Mucosa of rectum (tissue), 2 donors: ENCODE measurements around the gene PPP2R3C.
"Not testable (repeated sequence)": the region's sequence is repeated elsewhere in the genome, so short reads cannot be mapped to it uniquely, and the experiment has no call there.

Source experiments
- H3K27ac ChIP-seq, 2 donors: one replicate each; pipeline ENCODE4 v1.7.0; 2013; ENCODE audit warnings: inconsistent platforms in 2 of 2, low read depth in 2 of 2, low read length in 2 of 2
- H3K27me3 ChIP-seq, 2 donors: one replicate each; pipeline ENCODE4 v1.7.0; 2013; ENCODE audit warnings: low read length in 2 of 2; ENCODE audit not compliant: control insufficient read depth in 2 of 2, insufficient read depth in 2 of 2
- H3K36me3 ChIP-seq, 2 donors: one replicate each; pipeline ENCODE4 v1.7.0; 2013; ENCODE audit warnings: low read length in 2 of 2; ENCODE audit not compliant: control insufficient read depth in 2 of 2, insufficient read depth in 2 of 2
- H3K4me1 ChIP-seq, 2 donors: one replicate each; pipeline ENCODE4 v1.7.0; 2013; ENCODE audit warnings: low read length in 2 of 2, mild to moderate bottlenecking in 1 of 2; ENCODE audit not compliant: control insufficient read depth in 2 of 2, insufficient read depth in 2 of 2
- H3K4me3 ChIP-seq, 2 donors: one replicate each; pipeline ENCODE4 v1.7.0; 2013; ENCODE audit warnings: low read length in 2 of 2
- H3K9ac ChIP-seq, 2 donors: one replicate each; pipeline ENCODE4 v1.7.0; 2013; ENCODE audit warnings: low read length in 2 of 2, low read depth in 1 of 2, mild to moderate bottlenecking in 1 of 2
- H3K9me3 ChIP-seq, 2 donors: one replicate each; pipeline ENCODE4 v1.7.0; 2013; ENCODE audit warnings: low read length in 2 of 2; ENCODE audit not compliant: control insufficient read depth in 2 of 2
- donor health status: healthy.
- donor health status: Normal muscosa, but diverticular disease.

PPP2R3C gene

DNA sequence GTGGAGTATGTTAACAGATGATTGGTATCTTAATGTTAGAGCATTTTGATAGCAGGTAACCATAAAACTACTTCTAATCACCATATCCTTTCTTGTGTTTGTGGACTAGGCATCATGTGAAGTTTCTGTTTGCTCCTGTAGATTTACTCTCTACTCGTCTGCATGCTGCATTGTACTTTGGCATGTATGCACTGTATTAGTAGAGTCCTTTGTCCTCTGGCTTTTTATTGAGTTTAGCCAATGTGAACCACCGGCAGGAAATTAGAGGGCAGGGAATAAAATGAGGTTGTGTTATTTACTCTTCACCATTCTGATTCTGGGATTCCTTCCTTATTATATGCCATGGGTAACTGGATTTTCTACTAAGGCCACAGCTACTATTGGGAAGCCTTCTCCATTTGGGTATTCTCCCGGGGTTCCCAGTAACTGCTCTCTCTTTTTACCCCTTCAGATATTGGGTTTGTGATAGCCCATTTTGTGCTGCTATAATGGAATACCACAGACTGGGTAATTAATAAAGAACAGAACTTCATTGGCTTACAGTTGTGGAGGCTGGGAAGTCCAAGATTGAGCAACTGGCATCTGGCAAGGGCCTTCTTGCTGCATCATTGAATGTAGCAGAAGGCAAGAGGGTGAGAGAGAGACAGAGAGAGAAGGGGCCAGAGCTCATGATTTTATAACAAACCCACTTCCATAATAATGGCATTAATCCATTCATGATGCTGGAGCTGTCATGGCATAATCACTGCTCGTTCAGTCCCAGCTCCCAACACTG, 53.4 kb downstream of the PPP2R3C start:
- Histone ChIP-seq H3K27me3 (no peaks in the 10 kb centered on the region), H3K9ac (no peak overlapping the region), H3K4me1 (peaks cover 0 to 11% of the 10 kb centered on the region in 2 donors), H3K9me3 (no peaks in the 10 kb centered on the region), H3K36me3 (peaks cover 3 to 18% of the 10 kb centered on the region in 2 donors), H3K4me3 (peak overlapping the region; percentile 16 to 39), H3K27ac (peak overlapping the region; percentile 81 to 88)

DNA sequence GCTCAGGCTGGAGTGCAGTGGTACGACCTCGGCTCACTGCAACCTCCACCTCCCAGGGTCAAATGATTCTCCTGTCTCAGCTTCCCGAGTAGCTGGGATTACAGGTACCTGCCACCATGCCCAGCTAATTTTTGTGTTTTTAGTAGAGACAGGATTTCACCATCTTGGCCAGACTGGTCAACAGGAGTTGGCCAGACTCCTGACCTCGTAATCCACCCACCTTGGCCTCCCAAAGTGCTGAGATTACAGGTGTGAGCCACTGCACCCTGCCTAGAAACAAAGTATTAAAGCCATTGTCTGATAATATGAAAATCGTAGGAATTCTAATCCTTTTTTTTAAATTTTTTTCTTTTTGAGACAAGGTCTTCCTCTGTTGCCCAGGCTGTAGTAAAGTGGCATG, 56.1 kb downstream of the PPP2R3C start:
- H3K27ac ChIP-seq, H3K9ac ChIP-seq, H3K27me3 ChIP-seq, H3K9me3 ChIP-seq, H3K4me3 ChIP-seq: not testable (repeated sequence)
- peaks cover 3 to 16% of the 10 kb centered on the region in 2 donors for H3K4me1 ChIP-seq
- H3K36me3 ChIP-seq: peaks cover 3 to 11% of the 10 kb centered on the region in 2 donors

DNA sequence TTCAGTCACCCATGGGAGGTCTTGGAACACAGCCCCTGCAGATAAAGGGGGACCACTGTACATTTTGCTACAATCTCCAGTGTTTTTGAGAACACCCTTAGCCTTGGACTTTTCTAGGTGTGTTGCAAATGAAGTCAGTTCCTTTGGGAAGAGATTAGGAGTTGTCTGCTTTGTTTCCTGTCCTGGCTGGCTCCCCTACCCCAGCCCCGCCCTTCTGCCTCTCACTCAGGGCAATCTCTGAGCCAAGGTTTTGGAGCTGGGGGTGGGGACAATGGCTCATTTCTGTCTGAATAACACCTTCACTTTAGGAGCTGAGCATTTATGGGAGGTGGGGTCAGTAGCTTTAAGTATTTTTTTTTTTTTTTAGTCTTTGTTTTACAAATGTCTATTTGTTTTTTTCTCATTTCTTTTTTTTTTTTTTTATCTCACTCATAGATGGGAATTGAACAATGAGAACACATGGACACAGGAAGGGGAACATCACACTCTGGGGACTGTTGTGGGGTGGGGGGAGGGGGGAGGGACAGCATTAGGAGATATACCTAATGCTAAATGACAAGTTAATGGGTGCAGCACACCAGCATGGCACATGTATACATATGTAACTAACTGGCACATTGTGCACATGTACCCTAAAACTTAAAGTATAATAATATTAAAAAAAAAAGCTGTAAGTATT, 60.5 kb downstream of the PPP2R3C start:
- not testable (repeated sequence) for H3K9me3 ChIP-seq, H3K27me3 ChIP-seq, H3K9ac ChIP-seq, H3K4me1 ChIP-seq
- peak overlapping the region; percentile 52 to 68 for H3K27ac ChIP-seq
- peaks cover 21 to 27% of the 10 kb centered on the region in 2 donors for H3K36me3 ChIP-seq
- peak overlapping the region in 1 of 2 donors; percentile 20 for H3K4me3 ChIP-seq

DNA sequence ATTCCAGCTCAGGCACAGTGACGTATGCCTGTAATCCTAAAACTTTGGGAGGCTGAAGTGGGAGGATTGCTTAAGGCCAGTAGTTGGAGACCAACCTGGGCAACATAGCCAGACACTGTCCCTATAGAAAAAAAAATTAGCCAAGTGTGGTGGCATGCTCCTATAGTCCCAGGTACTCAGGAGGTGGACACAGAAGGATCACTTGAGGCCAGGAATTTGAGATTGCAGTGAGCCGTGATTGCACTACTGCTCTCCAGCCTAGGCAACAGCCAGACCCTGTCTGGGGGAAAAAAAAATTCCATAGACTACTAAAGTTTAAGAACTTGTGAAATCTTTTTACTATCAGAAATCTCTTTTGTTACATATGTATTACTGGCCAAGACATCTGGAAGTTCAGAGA, 69.2 kb downstream of the PPP2R3C start:
- Histone ChIP-seq H3K4me1 (peaks cover 2 to 20% of the 10 kb centered on the region in 2 donors), H3K27ac (no peak overlapping the region), H3K4me3 (no peak overlapping the region), H3K9ac (no peak overlapping the region), H3K27me3 (no peaks in the 10 kb centered on the region), H3K9me3 (no peaks in the 10 kb centered on the region), H3K36me3 (peaks cover 11 to 23% of the 10 kb centered on the region in 2 donors)

DNA sequence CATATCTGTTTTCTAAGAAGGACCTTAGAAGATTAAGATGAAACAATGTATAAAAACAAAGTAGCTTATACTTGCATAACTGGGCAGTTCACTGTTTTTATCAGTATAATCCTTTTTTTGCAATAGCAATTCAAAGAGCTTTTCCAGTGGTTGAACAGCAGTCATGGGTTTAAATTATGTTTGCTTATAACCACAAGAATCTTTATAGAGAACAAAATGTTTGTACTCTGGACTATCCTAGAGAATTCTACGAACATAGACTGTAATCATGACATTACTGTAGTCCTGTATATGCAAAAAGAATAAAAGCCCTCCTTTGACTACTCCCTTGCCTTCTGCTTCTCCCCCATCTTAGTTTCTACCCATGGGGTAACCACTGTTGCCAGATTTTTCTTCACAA, 70.0 kb downstream of the PPP2R3C start:
- peak overlapping the region in 1 of 2 donors; percentile 26 for H3K9ac ChIP-seq
- no peaks in the 10 kb centered on the region for H3K9me3 ChIP-seq
- H3K4me1 ChIP-seq: peaks cover 2 to 20% of the 10 kb centered on the region in 2 donors
- H3K27ac ChIP-seq: peak overlapping the region; percentile 71 to 81
- peaks cover 4 to 17% of the 10 kb centered on the region in 2 donors for H3K36me3 ChIP-seq
- H3K4me3 ChIP-seq: no peak overlapping the region
- no peaks in the 10 kb centered on the region for H3K27me3 ChIP-seq

DNA sequence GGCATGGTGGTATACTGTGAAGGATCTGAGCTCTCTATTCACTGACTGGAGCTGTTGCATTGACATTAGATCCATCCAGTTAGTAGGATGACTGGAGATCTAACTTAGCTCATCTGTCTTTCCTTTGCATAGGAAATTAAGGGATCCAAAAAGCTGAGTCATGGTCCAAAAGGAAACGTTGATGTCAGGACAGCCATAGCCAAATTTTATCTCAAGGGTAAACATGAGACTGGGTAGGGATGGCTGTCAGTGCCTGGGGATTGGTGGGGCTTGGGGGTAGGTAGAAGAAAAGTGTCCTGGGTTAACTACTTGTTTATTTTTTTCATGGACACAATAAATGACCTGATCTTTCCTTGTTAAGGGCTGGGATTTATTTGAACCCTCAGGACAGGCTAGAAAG, 71.1 kb downstream of the PPP2R3C start:
- peaks cover under 1 to 16% of the 10 kb centered on the region in 2 donors for H3K36me3 ChIP-seq
- peak overlapping the region in 1 of 2 donors; percentile 81 for H3K27ac ChIP-seq
- no peak overlapping the region for H3K4me3 ChIP-seq
- H3K9me3 ChIP-seq: no peaks in the 10 kb centered on the region
- no peak overlapping the region for H3K9ac ChIP-seq
- H3K27me3 ChIP-seq: no peaks in the 10 kb centered on the region
- peaks cover 2 to 21% of the 10 kb centered on the region in 2 donors for H3K4me1 ChIP-seq

DNA sequence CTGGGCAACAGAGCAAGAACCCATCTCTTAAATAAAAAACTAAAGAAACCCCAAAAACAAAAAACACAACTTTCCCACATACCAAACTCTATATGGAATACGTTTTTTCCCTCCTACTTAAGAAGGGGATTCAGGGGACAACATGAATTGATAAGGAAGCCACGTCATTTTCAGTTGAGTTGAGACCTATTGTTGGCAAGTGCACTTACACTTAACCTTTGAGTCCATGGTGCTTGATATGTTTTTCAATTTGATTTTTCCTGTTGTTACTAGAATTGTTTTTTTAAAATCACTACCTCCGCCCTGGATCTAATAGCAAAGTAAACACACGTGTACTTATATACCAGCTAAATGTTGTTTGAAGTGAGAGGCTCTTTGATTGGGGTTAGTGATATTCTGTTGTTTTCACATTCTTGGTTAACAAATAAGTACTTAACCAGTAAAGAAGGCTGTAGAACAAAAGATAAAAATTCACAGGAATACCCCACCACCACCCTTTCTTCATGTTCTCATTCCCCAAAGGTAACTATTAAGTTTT, 73.7 kb downstream of the PPP2R3C start:
- peak overlapping the region; percentile 99 for H3K27ac ChIP-seq
- peak overlapping the region; percentile 92 to 97 for H3K4me3 ChIP-seq
- peaks cover 2 to 28% of the 10 kb centered on the region in 2 donors for H3K4me1 ChIP-seq
- peak overlapping the region; percentile 34 to 99 for H3K9ac ChIP-seq
- H3K36me3 ChIP-seq: peaks cover 0 to 5% of the 10 kb centered on the region in 2 donors
- H3K9me3 ChIP-seq: no peaks in the 10 kb centered on the region
- no peaks in the 10 kb centered on the region for H3K27me3 ChIP-seq

DNA sequence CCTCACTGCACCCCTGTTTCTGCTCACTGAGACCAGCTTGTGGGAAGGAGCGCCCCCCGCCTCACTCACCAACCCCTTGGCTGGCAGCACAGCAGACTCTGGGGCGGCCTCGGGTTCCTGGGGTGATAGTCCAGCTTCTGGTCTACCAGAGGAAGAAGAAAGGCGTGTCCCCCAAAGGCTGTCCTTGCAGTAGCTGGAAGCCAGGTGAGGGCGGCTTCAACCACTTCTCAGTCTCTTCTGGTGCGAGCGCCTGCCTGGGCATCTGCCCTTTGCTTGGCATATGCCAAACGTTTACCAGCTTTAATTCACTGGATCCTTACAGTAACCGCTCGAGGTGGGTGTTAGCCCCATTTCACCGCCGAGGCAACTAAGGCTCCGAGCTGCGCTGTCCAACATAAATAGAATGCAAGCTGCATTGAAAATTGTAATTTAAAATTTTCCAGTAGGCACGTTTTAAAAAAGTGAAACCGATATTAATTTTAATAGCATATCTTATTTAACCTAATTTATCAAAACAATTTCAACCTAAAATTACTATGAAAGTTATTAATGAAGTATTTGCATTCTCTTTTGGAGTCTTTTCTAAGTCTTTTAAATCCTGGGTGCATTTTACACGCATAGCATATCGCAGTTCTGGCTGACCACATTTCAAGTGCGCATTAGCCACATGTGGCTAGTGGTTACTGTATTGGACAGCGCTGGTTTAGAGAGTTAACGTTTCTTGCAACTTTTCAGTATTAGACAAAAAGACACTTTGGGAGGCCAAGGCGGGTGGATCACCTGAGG, 74.8 kb downstream of the PPP2R3C start:
- H3K9me3 ChIP-seq: no peaks in the 10 kb centered on the region
- H3K9ac ChIP-seq: peak overlapping the region; percentile 95 to 99
- H3K4me3 ChIP-seq: peak overlapping the region; percentile 92 to 97
- H3K27ac ChIP-seq: peak overlapping the region; percentile 99
- peaks cover 0 to 4% of the 10 kb centered on the region in 2 donors for H3K36me3 ChIP-seq
- no peaks in the 10 kb centered on the region for H3K27me3 ChIP-seq
- H3K4me1 ChIP-seq: peaks cover 2 to 28% of the 10 kb centered on the region in 2 donors

DNA sequence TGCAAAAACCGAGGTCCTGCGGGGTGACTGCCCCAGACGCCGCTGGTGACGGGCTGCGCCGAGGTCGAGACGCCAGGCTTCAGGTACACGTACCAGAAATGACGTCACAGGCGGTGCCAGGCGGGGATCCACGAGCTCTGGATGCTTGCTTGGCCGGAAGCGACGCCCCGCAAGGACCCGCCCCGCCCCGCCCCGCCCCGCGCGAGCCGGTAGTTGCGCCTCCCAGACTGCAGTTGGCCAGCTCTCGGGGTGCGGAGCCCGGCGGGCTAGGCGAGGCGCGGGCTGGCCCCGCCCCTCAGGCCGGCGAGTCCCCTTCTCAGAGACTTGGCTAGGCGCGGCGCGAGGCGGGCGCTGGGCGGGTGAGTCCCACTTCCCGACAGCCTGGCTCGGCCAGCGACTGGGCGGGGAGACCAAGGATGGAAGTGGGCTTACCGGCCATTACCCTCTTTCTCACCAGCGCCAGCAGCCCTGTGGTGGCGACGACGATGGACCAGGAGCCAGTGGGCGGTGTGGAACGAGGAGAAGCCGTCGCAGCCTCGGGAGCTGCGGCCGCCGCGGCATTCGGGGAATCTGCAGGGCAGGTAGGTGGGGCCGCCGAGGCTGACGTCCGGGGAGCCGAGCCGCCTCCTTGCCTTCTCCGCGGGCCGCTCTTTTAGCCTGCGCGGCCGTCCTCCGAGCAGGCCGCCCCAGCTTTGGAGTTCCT, 75.6 kb downstream of the PPP2R3C start, which contains the start of gene FAM177A1:
TSS of gene FAM177A1 (plus strand) at position 225 of the 703 bp plus-strand sequence. CDS start at position 417, 192 bp downstream.
- Histone ChIP-seq H3K27me3 (no peaks in the 10 kb centered on the region), H3K4me3 (peak within 1 kb of the TSS; percentile 92 to 97), H3K4me1 (peaks cover 2 to 24% of the 10 kb centered on the region in 2 donors), H3K9me3 (no peaks in the 10 kb centered on the region), H3K27ac (peak within 1 kb of the TSS; percentile 99), H3K36me3 (peaks cover 0 to 4% of the 10 kb centered on the region in 2 donors), H3K9ac (peak within 1 kb of the TSS; percentile 99)
